Esophagus mucosa (tissue), 1 donor: ENCODE measurements around the gene TOR1A. TPM values are rescaled to one million over a fixed set of nuclear protein-coding genes. Genes with fewer than 3 reads are reported as not detected.
"Not testable (repeated sequence)": the region's sequence is repeated elsewhere in the genome, so short reads cannot be mapped to it uniquely, and the experiment has no call there.

Experiments
- ATAC-seq: fragments of 200-7000 bp; cut with Tn5 transposase; one replicate; pipeline ENCODE4 v1.9.1; 2020
- total RNA-seq: library from RNA; stranded (reverse); gene quantifications from one replicate; pipeline ENCODE4 v1.2.4, GENCODE V29; 2023
- donor health status: DM: yes; HTN: yes; CAD: no.

The TOR1A gene
- total RNA-seq, 1 donor from 2014 or later, result 15.5 TPM

DNA sequence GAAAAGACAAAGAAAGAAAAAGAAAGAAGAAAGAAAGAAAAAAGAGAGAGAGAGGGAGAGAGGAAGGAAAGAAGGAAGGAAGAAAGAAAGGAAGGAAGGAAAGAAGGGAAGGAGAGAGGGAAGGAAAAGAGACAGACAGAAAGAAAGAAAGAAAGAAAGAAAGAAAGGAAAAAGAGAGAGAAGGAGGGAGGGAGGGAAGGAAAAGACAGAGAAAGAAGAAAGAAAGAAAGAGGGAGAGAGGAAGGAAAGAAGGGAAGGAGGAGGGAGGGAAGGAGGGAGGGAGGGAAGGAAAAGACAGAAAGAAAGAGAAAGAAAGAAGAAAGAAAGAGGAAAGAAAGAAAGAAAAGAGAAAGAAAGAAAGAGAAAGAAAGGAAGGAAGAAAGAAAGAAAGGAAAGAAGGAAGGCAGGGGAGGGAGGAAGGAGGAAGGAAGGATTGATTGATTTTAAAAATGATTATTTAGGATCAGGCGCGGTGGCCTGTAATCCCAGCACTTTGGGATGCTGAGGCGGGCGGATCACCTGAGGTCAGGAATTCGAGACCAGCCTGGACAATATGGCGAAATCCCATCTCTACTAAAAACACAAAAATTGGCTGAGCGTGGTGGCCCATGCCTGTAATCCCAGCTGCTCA lies 44.3 kb downstream of the TOR1A start:
- ATAC-seq, result no peak

GRCh38 chr9:129778469-129778868 lies 45.5 kb downstream of the TOR1A start:
- no peak for ATAC-seq

GRCh38 chr9:129777769-129778130 lies 46.2 kb downstream of the TOR1A start:
- no peak for ATAC-seq

DNA sequence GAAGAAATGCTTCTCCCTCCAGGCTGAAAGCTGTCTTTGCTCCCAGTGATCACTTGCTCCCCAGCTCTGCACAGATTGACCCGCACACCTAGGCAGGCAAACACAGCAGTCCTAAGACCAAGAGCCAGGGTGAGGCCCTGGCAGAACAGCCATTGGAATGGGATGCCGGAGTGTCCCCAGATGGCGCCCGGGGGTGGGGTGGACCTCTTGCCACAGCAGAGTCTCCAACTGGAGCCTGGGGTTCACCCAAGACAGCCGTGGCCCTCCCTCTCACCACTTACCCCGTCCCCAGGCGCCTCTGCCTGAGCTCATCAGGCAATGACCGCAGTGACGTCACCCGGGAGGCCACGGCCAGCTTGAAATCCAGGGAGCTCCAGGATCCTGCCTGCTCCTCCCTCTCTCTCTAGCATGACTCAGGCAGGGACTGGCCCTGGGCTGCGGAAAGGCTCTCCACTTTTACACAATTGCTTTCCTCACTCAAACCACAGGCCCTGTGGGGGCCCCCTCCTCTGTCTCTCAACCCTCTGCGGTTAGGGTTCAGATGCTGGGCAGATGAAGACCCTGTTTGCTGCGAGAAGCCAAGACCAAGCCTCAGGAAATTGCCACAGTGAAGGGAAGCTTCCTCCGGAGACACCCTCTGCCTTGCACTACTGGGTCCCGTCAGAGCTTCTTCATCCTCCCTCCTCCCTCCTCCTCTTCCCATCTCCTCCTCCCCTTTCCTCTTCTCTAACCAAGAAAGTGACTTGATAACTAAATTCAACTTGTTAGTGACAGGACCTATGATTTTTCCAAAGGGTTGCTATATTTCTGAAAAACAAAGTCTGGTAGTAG lies 46.8 kb downstream of the TOR1A start:
- ATAC-seq, result peak; percentile 87

DNA sequence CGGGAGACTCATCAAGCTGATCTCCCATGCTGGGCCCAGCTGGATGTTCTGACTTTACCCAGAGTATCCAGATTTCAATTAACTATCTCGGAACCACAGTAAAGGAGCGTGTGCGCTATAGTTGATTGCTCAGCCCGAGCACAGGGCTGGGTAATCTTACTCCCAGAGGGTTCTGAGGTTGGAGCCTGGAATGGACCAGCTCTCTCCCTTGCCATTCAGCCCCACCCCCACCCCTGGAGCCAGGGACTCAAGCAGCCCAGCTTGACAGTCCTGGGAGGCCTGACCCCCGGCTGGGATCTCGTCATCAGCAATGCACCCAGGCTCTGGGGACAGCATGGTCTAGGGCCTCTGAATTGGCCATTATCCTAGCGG lies 47.4 kb downstream of the TOR1A start:
- ATAC-seq, result no peak

- not testable (repeated sequence) for ATAC-seq
Observed at GRCh38 chr9:129776096-129776495, 47.8 kb downstream of the TOR1A start.

GRCh38 chr9:129775448-129775798 lies 48.5 kb downstream of the TOR1A start:
- ATAC-seq, result no peak

DNA sequence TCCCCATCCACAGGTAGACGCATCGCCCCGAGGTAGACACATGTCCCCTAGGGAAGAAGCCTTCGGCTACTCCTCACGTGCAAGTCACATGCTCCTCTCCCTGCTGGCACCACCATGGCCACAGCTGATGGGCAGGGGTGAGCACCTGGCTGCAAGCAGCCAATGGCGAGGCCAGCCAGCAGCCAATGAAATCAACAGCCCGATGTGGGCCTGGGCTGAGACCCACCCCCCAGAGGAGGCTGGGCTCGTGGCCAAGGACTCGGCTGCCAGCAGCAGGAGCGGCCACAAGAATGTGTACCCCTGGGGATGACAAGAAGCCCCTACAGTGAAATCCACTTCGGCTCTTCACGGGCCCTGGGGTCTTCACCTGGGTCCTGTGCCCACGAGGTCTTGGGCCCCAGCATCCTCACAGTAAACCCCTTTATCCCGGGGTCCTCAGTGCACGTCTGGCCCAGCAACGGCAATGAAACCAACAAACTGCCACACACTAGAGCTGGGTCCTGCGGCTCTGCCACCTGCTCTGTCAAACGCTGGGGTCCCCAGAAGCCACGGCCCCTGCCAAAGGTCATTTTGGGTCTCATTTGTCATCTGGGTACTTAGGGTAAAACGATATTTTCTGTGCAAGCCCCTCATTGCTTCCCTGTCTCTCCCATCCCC lies 49.0 kb downstream of the TOR1A start:
- ATAC-seq, result no peak

DNA sequence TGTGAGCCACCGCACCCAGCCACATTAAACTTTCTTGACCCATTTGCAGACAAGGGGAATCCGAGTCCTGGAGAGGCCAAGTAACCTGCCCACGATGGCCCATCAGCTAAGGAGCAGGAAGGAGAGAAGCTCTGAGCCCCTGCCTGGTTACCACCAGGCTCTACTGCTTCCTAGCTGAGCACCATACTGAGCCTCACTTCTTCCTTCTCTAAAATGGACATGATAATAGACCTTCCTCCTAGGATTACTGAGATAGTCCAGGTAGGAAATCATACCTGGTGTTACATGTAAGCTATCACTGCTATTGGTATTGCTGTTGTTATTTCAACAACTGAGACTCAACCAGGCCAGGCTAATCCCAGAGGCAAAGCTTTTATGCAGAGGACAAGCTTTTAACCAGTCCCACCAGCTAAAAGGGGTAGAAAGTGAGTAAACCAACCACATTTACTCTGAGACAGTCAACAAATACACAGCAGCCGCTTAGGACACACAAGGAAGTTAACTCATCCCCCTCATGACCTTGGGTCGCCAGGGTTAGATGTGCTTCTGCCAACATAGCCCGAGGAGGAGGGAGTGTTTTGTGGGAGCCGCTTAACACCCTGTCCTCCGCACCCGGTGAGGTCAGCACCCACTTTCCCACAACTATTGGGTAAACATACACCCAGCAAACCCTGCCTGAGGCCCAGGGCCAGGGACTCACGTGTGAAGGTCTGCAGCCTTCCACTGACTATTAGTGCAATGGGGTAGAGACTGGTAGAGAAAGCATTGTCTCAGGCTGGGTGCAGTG lies 50.5 kb downstream of the TOR1A start:
- ATAC-seq, result peak; percentile 83

GRCh38 chr9:129770741-129771140 lies 53.2 kb downstream of the TOR1A start:
- no peak for ATAC-seq

DNA sequence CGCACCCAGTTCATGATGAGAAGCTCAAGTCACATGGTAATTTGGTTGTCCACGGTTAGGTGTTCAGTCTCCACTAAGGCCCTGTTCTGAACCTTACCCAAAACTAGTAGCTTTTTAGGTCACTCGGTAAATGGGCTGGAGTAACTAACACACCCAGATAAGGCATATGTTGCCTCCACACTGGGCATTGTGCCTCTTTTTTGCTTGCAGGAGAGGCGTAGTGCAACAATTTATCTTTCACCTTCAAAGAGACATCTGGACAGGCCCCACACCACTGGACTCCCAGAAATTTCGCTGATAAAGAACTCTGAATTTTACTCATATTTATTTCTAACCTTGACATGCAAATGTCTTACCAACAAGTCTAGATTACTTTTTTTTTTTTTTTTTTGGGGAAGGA lies 54.3 kb downstream of the TOR1A start:
- no peak for ATAC-seq

- ATAC-seq, result no peak
Observed at GRCh38 chr9:129768486-129768885, 55.5 kb downstream of the TOR1A start.

DNA sequence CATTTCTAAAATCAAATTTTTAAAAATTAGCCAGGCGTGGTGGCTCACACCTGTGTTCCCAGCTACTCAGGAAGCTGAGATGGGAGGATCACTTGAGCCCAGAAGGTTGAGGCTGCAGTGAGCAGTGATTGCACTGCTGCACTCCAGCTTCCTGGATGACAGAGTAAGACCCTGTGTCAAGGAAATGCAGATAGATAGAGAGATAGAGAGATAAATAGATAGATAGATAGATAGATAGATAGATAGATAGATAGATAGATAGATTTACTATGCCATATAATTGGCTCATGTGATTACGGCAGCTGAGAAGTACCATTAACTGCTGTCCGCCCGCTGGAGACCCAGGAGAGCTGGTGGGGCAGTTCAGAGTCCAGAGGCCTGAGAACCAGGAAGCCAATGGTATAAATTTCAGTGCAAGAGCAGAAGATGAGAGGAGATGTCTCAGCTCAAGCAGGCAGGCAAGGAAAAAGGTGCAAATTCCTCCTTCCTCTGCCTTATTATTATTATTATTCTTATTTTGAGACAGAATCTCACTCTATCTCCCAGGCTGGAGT lies 58.1 kb downstream of the TOR1A start:
- no peak for ATAC-seq

- peak; percentile 12 for ATAC-seq
Observed at GRCh38 chr9:129762985-129763926, 60.7 kb downstream of the TOR1A start.

Other genes with a start within 250 kb of the TOR1A start
- not detected for gene C9orf50, start 203.0 kb downstream of the TOR1A start, total RNA-seq
- gene NTMT1, start 198.0 kb downstream of the TOR1A start, total RNA-seq, result 18.8 TPM
- 11.4 TPM for gene ASB6, start 182.0 kb downstream of the TOR1A start, total RNA-seq
- gene PRRX2, start 158.5 kb downstream of the TOR1A start, total RNA-seq, result 1.5 TPM
- gene PTGES, start 71.1 kb downstream of the TOR1A start, total RNA-seq, result 9.1 TPM
- gene TOR1B, start 21.0 kb downstream of the TOR1A start, total RNA-seq, result 11.7 TPM
- gene C9orf78, start 11.1 kb upstream of the TOR1A start, total RNA-seq, result 25.1 TPM
- gene USP20, start 11.3 kb upstream of the TOR1A start, total RNA-seq, result 12.8 TPM
- 23.5 TPM for gene FNBP1, start 219.1 kb upstream of the TOR1A start, total RNA-seq
- 29.8 TPM for gene GPR107, start 229.8 kb upstream of the TOR1A start, total RNA-seq